Uterus (tissue), 2 donors: ENCODE measurements around the gene HEXIM1.

Experiments used
- CTCF ChIP-seq, 4 experiments: fragments of 200-600 bp in 2 of 4; fragments of 450-650 bp in 2 of 4; sonication (generic) in 2 of 4; IDR thresholded peaks; one replicate each; pipeline ENCODE4 v1.5.1; 2016 to 2019; ENCODE audit warnings: antibody characterized with exemption in 4 of 4, mild to moderate bottlenecking in 2 of 4, moderate library complexity in 1 of 4
- POLR2A ChIP-seq, 2 donors: fragments of 450-650 bp; IDR thresholded peaks; one replicate each; pipeline ENCODE4 v1.6.1; 2016; ENCODE audit warnings: antibody characterized with exemption in 2 of 2, mild to moderate bottlenecking in 1 of 2, moderate library complexity in 1 of 2

- TF ChIP-seq CTCF (IDR thresholded peaks at IDR 0.05), result no peak
- TF ChIP-seq POLR2A (IDR thresholded peaks at IDR 0.05), result no peak
Measured at GRCh38 chr17:45149669-45150664, 1.7 kb downstream of the HEXIM1 start.
